ENCODE data around the gene CFC1.
"Not testable (repeated sequence)": the region's sequence is repeated elsewhere in the genome, so short reads cannot be mapped to it uniquely, and the experiment has no call there.

The CFC1 gene

GRCh38 chr2:130583582-130583981 is 15.8 kb downstream of the CFC1 start:
- DNase-seq (ENCODE audit: low spot score): not testable (repeated sequence)

GRCh38 chr2:130582970-130583369 is 16.4 kb downstream of the CFC1 start:
- not testable (repeated sequence) for DNase-seq (ENCODE audit: low spot score)

DNA sequence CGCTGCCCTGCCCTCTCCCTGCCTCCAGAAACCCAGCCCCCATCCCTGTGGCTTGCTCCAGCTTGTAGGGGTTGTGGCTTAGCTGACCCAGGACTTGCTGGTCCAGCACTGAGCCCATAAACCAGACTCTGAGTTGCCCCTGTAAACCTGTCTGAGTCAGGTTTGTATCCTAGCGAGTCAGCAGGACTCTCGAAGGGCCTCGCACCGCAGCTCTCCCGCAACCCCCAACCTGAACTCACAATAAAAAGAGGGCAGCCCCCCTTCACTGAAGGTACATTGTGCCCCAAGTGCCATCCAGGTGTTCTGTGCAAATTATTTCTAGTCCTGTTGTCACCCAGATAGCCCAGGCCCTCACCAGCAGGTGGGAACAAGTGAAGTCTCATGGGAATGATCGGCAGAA is 17.9 kb downstream of the CFC1 start:
- not testable (repeated sequence) for DNase-seq (ENCODE audit: low spot score)

DNA sequence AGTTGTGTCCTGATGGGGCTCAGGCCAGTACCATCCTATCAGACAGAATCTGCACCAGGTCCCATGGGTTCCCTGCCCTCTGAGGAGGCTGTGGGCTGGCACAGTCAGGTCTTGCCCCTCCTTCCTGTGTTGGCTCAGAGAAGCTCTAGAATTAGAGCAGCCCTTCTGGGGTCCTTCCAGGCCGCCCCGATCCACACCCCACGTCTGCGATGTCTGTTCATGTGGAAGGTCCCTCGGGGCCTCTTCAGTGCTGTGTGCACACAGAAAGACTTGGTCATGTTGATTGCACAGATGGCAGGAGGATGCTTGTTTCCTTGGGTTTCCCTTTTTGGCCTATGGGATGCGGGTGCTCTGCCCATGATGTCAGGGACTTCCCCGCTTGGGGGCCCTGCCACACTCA is 20.3 kb downstream of the CFC1 start:
- DNase-seq (ENCODE audit: low spot score): not testable (repeated sequence)

GRCh38 chr2:130577559-130577958 is 21.8 kb downstream of the CFC1 start:
- not testable (repeated sequence) for DNase-seq (ENCODE audit: low spot score)

- not testable (repeated sequence) for DNase-seq (ENCODE audit: low spot score)
Measured at GRCh38 chr2:130576209-130576784, 23.1 kb downstream of the CFC1 start.

GRCh38 chr2:130574230-130574629 is 25.1 kb downstream of the CFC1 start:
- DNase-seq (ENCODE audit: low spot score): not testable (repeated sequence)

DNA sequence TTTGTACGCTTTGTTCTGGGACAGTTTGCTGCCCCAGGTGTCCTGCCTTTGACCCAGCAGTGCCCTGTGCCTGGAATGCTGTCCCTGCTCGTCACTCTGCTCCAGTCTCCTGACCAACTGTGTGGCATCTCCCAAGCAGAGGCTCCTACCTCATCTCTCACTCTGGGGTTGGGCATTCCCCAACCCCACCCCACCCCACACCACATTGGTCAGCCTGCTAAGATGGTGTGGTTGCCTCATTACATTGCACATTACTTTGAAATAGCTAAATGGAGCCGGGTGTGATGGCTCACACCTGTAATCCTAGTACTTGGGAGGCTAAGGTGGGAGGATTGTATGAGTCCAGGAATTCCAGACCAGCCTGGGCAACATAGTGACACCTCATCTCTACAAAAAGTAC is 27.4 kb downstream of the CFC1 start:
- DNase-seq (ENCODE audit: low spot score): not testable (repeated sequence)

DNA sequence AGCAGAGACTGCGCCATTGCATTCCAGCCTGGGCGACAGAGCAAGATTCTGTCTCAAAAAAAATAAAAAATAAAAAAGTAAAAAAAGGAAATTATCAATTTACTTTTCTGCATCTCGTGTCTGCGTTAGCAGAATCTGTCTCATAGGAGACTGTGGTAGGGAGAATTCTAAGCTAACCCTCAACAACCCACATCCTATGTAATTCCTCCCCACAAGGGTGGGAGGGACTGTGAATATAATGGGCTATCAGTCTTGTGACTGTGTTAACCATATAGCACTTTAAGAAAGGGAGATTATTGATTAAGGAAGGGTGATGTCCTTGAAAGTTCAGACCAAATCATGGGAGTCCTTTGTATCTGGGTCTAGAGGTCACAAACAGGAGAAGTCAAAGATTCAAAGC is 33.2 kb downstream of the CFC1 start:
- DNase-seq (ENCODE audit: low spot score): not testable (repeated sequence)

DNA sequence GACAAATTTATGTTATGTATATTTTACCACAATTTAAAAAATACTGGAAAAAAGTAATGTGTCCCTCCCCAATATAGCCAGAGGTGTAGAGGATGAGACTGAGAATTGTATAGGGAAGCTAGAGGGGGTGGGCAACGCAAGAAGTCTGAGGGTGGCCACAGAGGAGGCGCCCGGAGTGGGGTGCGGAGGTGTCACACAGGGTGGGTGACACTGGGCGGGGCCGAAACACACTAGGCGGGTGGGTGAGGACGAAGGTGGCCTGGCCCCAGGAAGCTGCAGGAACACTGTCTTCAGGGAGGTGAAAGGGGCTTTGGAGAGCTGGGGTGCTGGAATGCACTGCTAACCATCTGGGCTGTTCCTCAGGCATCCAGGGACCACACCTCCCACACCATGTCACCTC is 42.9 kb downstream of the CFC1 start:
- not testable (repeated sequence) for DNase-seq (ENCODE audit: low spot score)

DNA sequence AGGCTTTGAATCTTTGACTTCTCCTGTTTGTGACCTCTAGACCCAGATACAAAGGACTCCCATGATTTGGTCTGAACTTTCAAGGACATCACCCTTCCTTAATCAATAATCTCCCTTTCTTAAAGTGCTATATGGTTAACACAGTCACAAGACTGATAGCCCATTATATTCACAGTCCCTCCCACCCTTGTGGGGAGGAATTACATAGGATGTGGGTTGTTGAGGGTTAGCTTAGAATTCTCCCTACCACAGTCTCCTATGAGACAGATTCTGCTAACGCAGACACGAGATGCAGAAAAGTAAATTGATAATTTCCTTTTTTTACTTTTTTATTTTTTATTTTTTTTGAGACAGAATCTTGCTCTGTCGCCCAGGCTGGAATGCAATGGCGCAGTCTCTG is 45.2 kb downstream of the CFC1 start:
- DNase-seq (ENCODE audit: low spot score): not testable (repeated sequence)

- not testable (repeated sequence) for DNase-seq (ENCODE audit: low spot score)
Measured at GRCh38 chr2:130549475-130549874, 49.9 kb downstream of the CFC1 start.

DNA sequence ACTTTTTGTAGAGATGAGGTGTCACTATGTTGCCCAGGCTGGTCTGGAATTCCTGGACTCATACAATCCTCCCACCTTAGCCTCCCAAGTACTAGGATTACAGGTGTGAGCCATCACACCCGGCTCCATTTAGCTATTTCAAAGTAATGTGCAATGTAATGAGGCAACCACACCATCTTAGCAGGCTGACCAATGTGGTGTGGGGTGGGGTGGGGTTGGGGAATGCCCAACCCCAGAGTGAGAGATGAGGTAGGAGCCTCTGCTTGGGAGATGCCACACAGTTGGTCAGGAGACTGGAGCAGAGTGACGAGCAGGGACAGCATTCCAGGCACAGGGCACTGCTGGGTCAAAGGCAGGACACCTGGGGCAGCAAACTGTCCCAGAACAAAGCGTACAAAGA is 51.0 kb downstream of the CFC1 start:
- not testable (repeated sequence) for DNase-seq (ENCODE audit: low spot score)

- not testable (repeated sequence) for DNase-seq (ENCODE audit: low spot score)
Measured at GRCh38 chr2:130544978-130545377, 54.4 kb downstream of the CFC1 start.

- DNase-seq (ENCODE audit: low spot score): not testable (repeated sequence)
Measured at GRCh38 chr2:130543785-130544528, 55.4 kb downstream of the CFC1 start.

DNA sequence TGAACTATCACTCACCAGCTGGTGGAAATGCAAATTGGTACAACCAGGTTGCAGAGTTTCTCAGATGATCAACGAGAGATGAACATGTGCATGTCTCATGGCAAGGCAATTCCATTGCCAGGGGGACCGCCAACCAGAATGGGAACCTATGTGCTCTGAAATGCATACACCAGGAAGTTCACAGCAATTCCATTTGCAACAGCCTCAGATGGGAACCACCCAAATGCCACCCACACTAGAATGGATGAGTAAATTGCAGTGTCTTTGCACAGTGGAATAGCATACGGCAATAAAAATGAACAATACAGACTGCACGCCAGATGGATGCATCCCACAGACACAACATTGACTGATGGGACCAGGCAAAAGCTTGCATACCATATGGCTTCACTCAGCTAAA is 56.6 kb downstream of the CFC1 start:
- DNase-seq (ENCODE audit: low spot score): not testable (repeated sequence)

All from HuH-7 (cell line).